Fibroblast of pulmonary artery (primary cell): ENCODE results near the gene SLIT1.

Source experiments
- DNase-seq: peaks from one replicate; pipeline ENCODE4 v3.0.0-alpha.2; 2010; ENCODE audit warnings: low read depth
- H3K4me3 ChIP-seq: replicated peaks from 2 replicates; pipeline ENCODE4 v1.5.1; 2011; ENCODE audit warnings: low read depth, mild to moderate bottlenecking, control low read depth, low read length, moderate library complexity
- CTCF ChIP-seq: IDR thresholded peaks from 2 replicates; pipeline ENCODE4 v1.5.1; 2011; ENCODE audit warnings: mild to moderate bottlenecking, control low read depth, low read length, inconsistent platforms; ENCODE audit errors: missing control alignments

The SLIT1 gene

GRCh38 chr10:97065128-97065527 is 120.6 kb downstream of the SLIT1 start:
- no peak for DNase-seq
- no peak overlapping the region for H3K4me3 ChIP-seq
- TF ChIP-seq CTCF, result no peak

GRCh38 chr10:97063983-97064837 is 121.5 kb downstream of the SLIT1 start:
- no peak for DNase-seq
- TF ChIP-seq CTCF, result no peak
- H3K4me3 ChIP-seq, result no peak overlapping the region

GRCh38 chr10:97063271-97063982 is 122.3 kb downstream of the SLIT1 start:
- DNase-seq, result no peak
- no peak for TF ChIP-seq CTCF
- no peak overlapping the region for H3K4me3 ChIP-seq

- no peak overlapping the region for H3K4me3 ChIP-seq
- DNase-seq, result no peak
- no peak for TF ChIP-seq CTCF
These were observed 123.3 kb downstream of the SLIT1 start for GRCh38 chr10:97062456-97062855.

- DNase-seq, result no peak
- no peak for TF ChIP-seq CTCF
- no peak overlapping the region for H3K4me3 ChIP-seq
These were observed 123.7 kb downstream of the SLIT1 start for GRCh38 chr10:97062046-97062445.

GRCh38 chr10:97061423-97061822 is 124.3 kb downstream of the SLIT1 start:
- H3K4me3 ChIP-seq, result no peak overlapping the region
- no peak for TF ChIP-seq CTCF
- no peak for DNase-seq
